Body of pancreas (tissue), 4 donors: ENCODE data around the gene PARD6B.

ENCODE experiments used
- CTCF ChIP-seq, 7 experiments: fragments of 450-650 bp in 4 of 7; fragments of 200-600 bp in 3 of 7; sonication (generic) in 3 of 7; IDR thresholded peaks; one replicate each; pipeline ENCODE4 v1.5.1; 2016 to 2019; ENCODE audit warnings: antibody characterized with exemption in 7 of 7
- POLR2A ChIP-seq, 3 donors: fragments of 450-650 bp; IDR thresholded peaks; one replicate each; pipeline ENCODE4 v1.6.1; 2016; ENCODE audit warnings: antibody characterized with exemption in 3 of 3, mild to moderate bottlenecking in 2 of 3

DNA sequence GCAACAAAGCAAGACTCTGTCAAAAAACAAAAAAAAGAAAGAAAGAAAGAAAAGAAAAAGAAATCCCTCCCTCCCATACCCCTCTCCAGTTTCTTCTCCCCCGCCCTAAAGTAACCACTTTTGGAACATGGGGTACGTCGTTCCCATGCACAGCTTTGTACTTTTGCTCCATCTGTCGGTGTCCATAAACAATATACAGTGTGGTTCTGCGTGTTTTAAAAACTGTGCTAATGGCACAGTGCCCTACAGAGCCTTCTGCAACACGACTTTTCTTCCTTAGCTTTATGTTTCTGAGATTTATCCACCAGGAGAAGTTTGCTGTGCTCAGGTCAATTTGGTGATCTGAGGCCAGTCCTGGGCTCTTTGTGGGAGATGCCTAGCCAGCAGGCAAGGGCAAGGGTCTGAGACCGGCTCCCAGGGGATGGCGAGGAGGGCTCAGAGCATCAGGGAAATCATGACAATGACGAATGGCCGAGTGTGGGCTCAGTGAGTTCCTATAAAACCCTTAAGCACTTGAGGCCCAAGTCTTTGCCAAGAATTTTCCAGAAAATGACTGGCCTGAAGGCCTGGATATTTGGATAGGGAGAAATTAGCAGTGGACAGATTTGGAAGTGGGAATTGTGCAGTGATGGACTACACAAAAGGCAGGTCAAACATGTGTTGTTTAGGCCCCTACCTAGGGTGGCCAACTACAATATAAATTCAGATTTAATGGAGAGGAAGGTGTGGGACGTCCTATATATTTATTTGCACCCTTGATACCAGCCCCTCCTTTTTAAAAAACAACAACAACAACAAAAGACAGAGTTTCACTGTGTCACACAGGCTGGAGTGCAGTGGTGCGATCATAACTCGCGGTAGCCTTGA lies 61.6 kb downstream of the PARD6B start:
- TF ChIP-seq CTCF (IDR thresholded peaks at IDR 0.05) (no peak), POLR2A (IDR thresholded peaks at IDR 0.05) (no peak)
